K562 (cell line): ENCODE results near the gene KLC1. TPM values are rescaled to one million over a fixed set of nuclear protein-coding genes. Genes with fewer than 3 reads are reported as not detected.

Experiments
- ATAC-seq: fragments of 200-7000 bp; cut with Tn5 transposase; 3 replicates; pipeline ENCODE4 v1.9.1; 2020; ENCODE audit warnings: moderate library complexity
- BruUV-seq: library from RNA; stranded (reverse); fragments of 400-500 nt; replicated peaks from 2 replicates; lab custom pipeline; 2021; lab: Mats Ljungman, UMichigan
- CTCF ChIA-PET: fragments of 300-600 bp; formaldehyde crosslinking; extraction: SDS; loops from one replicate; lab custom pipeline; 2021; ENCODE audit warnings: low intra/inter-chr PET ratio; lab: Yijun Ruan, JAX
- POLR2A ChIA-PET: fragments of 300-600, 350-650 bp; sonication (Branson Sonifier 250); formaldehyde crosslinking; extraction: SDS; loops from one replicate; lab custom pipeline; 2021; ENCODE audit warnings: antibody characterized with exemption, inconsistent platforms; lab: Yijun Ruan, JAX
- DNase-seq, 4 experiments: peaks; one replicate each; pipeline versions ENCODE4 v3.0.0 to v3.0.0-alpha.2; 2011 to 2018; ENCODE audit warnings: low spot score in 3 of 4, mixed read lengths in 3 of 4; ENCODE audit errors: extremely low read depth in 1 of 4
- FAIRE-seq: peaks from 2 replicates; lab custom pipeline; 2011; peaks lifted over from hg19 to GRCh38; lab: Jason Lieb, UNC
- H2AFZ ChIP-seq: 2 replicates; pipeline ENCODE4 v1.6.0; 2011; ENCODE audit warnings: low read depth, low read length, control low read depth, inconsistent platforms
- H3K27ac ChIP-seq: fragments of 200-600 bp; 3 replicates; pipeline ENCODE4 v1.8.0; 2011; ENCODE audit warnings: low read depth, mild to moderate bottlenecking, control low read depth, inconsistent platforms, low read length, moderate library complexity, mixed read lengths; ENCODE audit errors: extremely low read depth
- H3K27me3 ChIP-seq, 2 experiments: fragments of 300-600 bp in 1 of 2; 2 replicates in 1 of 2; 3 replicates in 1 of 2; pipeline versions ENCODE4 v1.6.0 to v1.8.0; 2011; ENCODE audit warnings: inconsistent platforms in 2 of 2, low read length in 2 of 2, mild to moderate bottlenecking in 1 of 2, mixed read lengths in 1 of 2, moderate library complexity in 1 of 2; ENCODE audit not compliant: control insufficient read depth in 2 of 2, insufficient read depth in 2 of 2
- H3K36me3 ChIP-seq: fragments of 300-600 bp; 3 replicates; pipeline ENCODE4 v1.8.0; 2011; ENCODE audit warnings: mild to moderate bottlenecking, low read length, inconsistent platforms; ENCODE audit not compliant: control insufficient read depth, insufficient read depth
- H3K4me1 ChIP-seq, 2 experiments: fragments of 200-600 bp in 1 of 2; replicated peaks in 1 of 2; 2 replicates in 1 of 2; 3 replicates in 1 of 2; pipeline versions ENCODE4 v1.5.1 to v1.8.0; 2011; ENCODE audit warnings: inconsistent platforms in 2 of 2, low read length in 2 of 2, mild to moderate bottlenecking in 1 of 2, mixed read lengths in 1 of 2, moderate library complexity in 1 of 2; ENCODE audit not compliant: control insufficient read depth in 2 of 2, insufficient read depth in 2 of 2
- H3K4me2 ChIP-seq: 2 replicates; pipeline ENCODE4 v1.6.1; 2011; ENCODE audit warnings: low read length, control low read depth, inconsistent platforms, mixed read lengths; ENCODE audit not compliant: insufficient read depth
- H3K4me3 ChIP-seq: fragments of 200-600 bp; sonication (generic), shearing (Covaris generic); 2 replicates; pipeline ENCODE4 v1.5.1; 2016; ENCODE audit warnings: control low read depth, inconsistent platforms
- H3K79me2 ChIP-seq: fragments of 200-600 bp; 3 replicates; pipeline ENCODE4 v1.8.0; 2011; ENCODE audit warnings: low read length, inconsistent platforms; ENCODE audit not compliant: control insufficient read depth, insufficient read depth
- H3K9ac ChIP-seq, 2 experiments: 2 replicates each; pipeline versions ENCODE4 v1.6.0 to v1.6.1; 2011; ENCODE audit warnings: low read depth in 2 of 2, low read length in 2 of 2, control low read depth in 1 of 2, inconsistent platforms in 1 of 2, mild to moderate bottlenecking in 1 of 2, mixed read lengths in 1 of 2; ENCODE audit not compliant: insufficient read depth in 1 of 2
- H3K9me1 ChIP-seq: one replicate; pipeline ENCODE4 v1.6.0; 2011; ENCODE audit warnings: inconsistent platforms, mild to moderate bottlenecking, low read length, moderate library complexity; ENCODE audit not compliant: control insufficient read depth, insufficient read depth
- H3K9me3 ChIP-seq: replicated peaks from 2 replicates; pipeline ENCODE4 v1.5.1; 2011; ENCODE audit warnings: low read depth, low read length, inconsistent platforms; ENCODE audit not compliant: control insufficient read depth, insufficient read depth
- H4K20me1 ChIP-seq: replicated peaks from 2 replicates; pipeline ENCODE4 v1.6.1; 2011; ENCODE audit warnings: low read length, inconsistent platforms, mixed read lengths; ENCODE audit not compliant: control insufficient read depth, insufficient read depth
- CCNT2 ChIP-seq: IDR thresholded peaks from 2 replicates; pipeline ENCODE4 v1.6.1; 2011; ENCODE audit warnings: borderline replicate concordance, low read depth, mild to moderate bottlenecking, moderate library complexity, mixed read lengths, low read length; ENCODE audit not compliant: insufficient read length; ENCODE audit errors: extremely low read depth
- RAD21 ChIP-seq, 2 experiments: fragments of 250-450 bp in 1 of 2; fragments of 450-650 bp in 1 of 2; sonication (Bioruptor Pico) in 1 of 2; formaldehyde crosslinking in 1 of 2; IDR thresholded peaks in 1 of 2; conservative IDR thresholded peaks in 1 of 2; 2 replicates each; pipeline versions ENCODE4 v1.4.0 to v1.8.0; 2020 to 2022; ENCODE audit warnings: mild to moderate bottlenecking in 2 of 2, moderate library complexity in 1 of 2
- WHSC1 ChIP-seq: IDR thresholded peaks from one replicate; pipeline ENCODE4 v1.6.1; 2012; ENCODE audit warnings: low read length, control low read depth, inconsistent platforms
- ZBTB2 ChIP-seq: fragments of 450-650 bp; IDR thresholded peaks from 2 replicates; pipeline ENCODE4 v1.6.1; 2016; ENCODE audit warnings: antibody characterized with exemption
- ZNF764 ChIP-seq: fragments of 250-450 bp; sonication (Bioruptor Pico); IDR thresholded peaks from 2 replicates; pipeline ENCODE4 v1.4.0; 2020; ENCODE audit warnings: low read depth, mild to moderate bottlenecking, moderate library complexity
- WGBS: fragments of 100-300 bp; shearing (Covaris generic); methylation state at CpG from one replicate; pipeline ENCODE4 v1.1.6; 2016; ENCODE audit warnings: low coverage, mixed read lengths; ENCODE audit not compliant: insufficient coverage; ENCODE audit errors: missing lambda C conversion rate; 5-methylcytosine and 5-hydroxymethylcytosine counted together
- in situ Hi-C: fragments of 300-500 bp; cut with MboI; formaldehyde crosslinking; loops from 4 replicates; pipeline ENCODE4 v1.15.0; 2018; ENCODE audit warnings: inconsistent platforms, mixed read lengths
- intact Hi-C: fragments of 100-400 bp; cut with micrococcal nuclease; formaldehyde crosslinking; loops from 2 replicates; pipeline ENCODE4 v1.14.2; 2022
- polyA plus RNA-seq, 8 experiments: library from polyadenylated mRNA; depleted of rRNA in 4 of 8; stranded (reverse) in 5 of 8; unstranded in 3 of 8; fragments of >200 nt; fragmentation: Nextera tagmentation in 2 of 8; fragmentation: Illumina TruSeq in 1 of 8; extraction: Ambion mirVana in 2 of 8; extraction: Trizol in 1 of 8; gene quantifications; 2 replicates each; pipeline versions ENCODE4 v1.2.1 to v1.2.3, GENCODE V29; 2011 to 2014; ENCODE audit warnings: inconsistent platforms in 1 of 8, missing spikeins in 1 of 8
- total RNA-seq, 7 experiments: library from RNA; depleted of rRNA in 6 of 7; stranded (reverse); fragments of >200 nt in 6 of 7; fragmentation: Illumina TruSeq in 2 of 7; extraction: Trizol in 2 of 7; gene quantifications; 2 replicates each; pipeline versions ENCODE4 v1.2.1 to v1.2.3, GENCODE V29; 2011 to 2021; ENCODE audit warnings: low replicate concordance in 1 of 7
- TF ChIP-seq, protein P1 (sequence below): fragments of 150-350 bp; IDR thresholded peaks from 2 replicates; pipeline ENCODE4 v1.6.1; 2014; ENCODE audit warnings: low read depth, mild to moderate bottlenecking, low read length, borderline replicate concordance
- TF ChIP-seq, protein P2 (sequence below): sonication (generic); formaldehyde crosslinking; IDR thresholded peaks from 2 replicates; pipeline ENCODE4 v1.8.1; 2022; ENCODE audit warnings: missing genetic modification reagents
- TF ChIP-seq, protein P3 (sequence below), 2 experiments: fragments of 250-450 bp in 1 of 2; fragments of 450-650 bp in 1 of 2; sonication (Bioruptor Pico) in 1 of 2; IDR thresholded peaks; 2 replicates each; pipeline versions ENCODE4 v1.6.1 to v1.8.0; 2016 to 2021; ENCODE audit warnings: mild to moderate bottlenecking in 2 of 2, moderate library complexity in 2 of 2, missing compliant biosample characterization in 1 of 2, missing genetic modification characterization in 1 of 2
- TF ChIP-seq, protein P4 (sequence below): fragments of 450-650 bp; conservative IDR thresholded peaks from 2 replicates; pipeline ENCODE4 v1.6.1; 2016; ENCODE audit warnings: missing genetic modification characterization, low read depth, mild to moderate bottlenecking, control low read depth, missing compliant biosample characterization

KLC1 gene
- total and polyA plus RNA-seq, 9 of the 15 experiments (the other 6 are each of a cell fraction or from before 2014, with no cell fraction given) = 4.9 to 134 (median 54.8) TPM

DNA sequence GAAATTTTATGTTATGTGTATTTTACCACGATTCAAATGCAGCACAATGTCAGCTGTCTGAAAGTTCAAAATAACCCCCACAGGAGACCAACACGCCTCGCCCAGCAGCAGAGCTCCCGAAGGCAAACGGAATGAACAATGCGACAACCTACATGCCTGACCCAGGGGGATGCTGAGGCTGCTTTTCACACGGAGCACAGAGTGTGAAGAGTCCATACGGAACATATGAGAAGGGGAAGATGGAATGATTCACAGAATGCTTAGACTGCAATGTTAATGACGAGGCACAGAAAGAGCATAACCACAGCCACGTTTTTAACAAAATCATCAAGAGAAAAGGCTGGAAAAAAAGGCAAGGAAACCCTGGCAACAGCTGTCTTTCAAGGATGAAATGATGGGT lies 109.2 kb downstream of the KLC1 start:
- ATAC-seq (no peak), DNase-seq (no peak), FAIRE-seq (no peak)
- POLR2A ChIA-PET = interaction anchor here (0.6 to 1.6 kb wide), 2 partner anchors 15 kb away, joined by 3 read pairs; no protein-coding TSS in a partner anchor
- CTCF ChIA-PET = no interaction called here
- WGBS = 35% methylated on average over 10 of the region's 10 CpGs
- Histone ChIP-seq H3K4me1 (peaks cover 0 to 10% of the 10 kb centered on the region in 2 experiments; a peak in 3 of 5 replicates), H3K36me3 (peaks cover 8% of the 10 kb centered on the region; the same call in 1 of the 3 replicates), H3K27ac (no peak overlapping the region), H3K79me2 (no peaks in the 10 kb centered on the region), H3K27me3 (peaks cover 0 to 14% of the 10 kb centered on the region in 2 experiments; a peak in 2 of 5 replicates), H3K4me2 (no peak overlapping the region), H3K4me3 (no peak overlapping the region), H2AFZ (no peak overlapping the region), H3K9me1 (no peaks in the 10 kb centered on the region), H3K9me3 (no peaks in the 10 kb centered on the region), H3K9ac (no peak overlapping the region), H4K20me1 (no peaks in the 10 kb centered on the region)
- BruUV-seq = no TSS peak
- intact Hi-C loops = no loop called here
- in situ Hi-C loops = no loop called here
- TF ChIP-seq, protein P1, sequence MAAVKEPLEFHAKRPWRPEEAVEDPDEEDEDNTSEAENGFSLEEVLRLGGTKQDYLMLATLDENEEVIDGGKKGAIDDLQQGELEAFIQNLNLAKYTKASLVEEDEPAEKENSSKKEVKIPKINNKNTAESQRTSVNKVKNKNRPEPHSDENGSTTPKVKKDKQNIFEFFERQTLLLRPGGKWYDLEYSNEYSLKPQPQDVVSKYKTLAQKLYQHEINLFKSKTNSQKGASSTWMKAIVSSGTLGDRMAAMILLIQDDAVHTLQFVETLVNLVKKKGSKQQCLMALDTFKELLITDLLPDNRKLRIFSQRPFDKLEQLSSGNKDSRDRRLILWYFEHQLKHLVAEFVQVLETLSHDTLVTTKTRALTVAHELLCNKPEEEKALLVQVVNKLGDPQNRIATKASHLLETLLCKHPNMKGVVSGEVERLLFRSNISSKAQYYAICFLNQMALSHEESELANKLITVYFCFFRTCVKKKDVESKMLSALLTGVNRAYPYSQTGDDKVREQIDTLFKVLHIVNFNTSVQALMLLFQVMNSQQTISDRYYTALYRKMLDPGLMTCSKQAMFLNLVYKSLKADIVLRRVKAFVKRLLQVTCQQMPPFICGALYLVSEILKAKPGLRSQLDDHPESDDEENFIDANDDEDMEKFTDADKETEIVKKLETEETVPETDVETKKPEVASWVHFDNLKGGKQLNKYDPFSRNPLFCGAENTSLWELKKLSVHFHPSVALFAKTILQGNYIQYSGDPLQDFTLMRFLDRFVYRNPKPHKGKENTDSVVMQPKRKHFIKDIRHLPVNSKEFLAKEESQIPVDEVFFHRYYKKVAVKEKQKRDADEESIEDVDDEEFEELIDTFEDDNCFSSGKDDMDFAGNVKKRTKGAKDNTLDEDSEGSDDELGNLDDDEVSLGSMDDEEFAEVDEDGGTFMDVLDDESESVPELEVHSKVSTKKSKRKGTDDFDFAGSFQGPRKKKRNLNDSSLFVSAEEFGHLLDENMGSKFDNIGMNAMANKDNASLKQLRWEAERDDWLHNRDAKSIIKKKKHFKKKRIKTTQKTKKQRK = no peak
- TF ChIP-seq ZNF764 (CRISPR knock-in tag) (no peak), RAD21 (CRISPR knock-in tag; conservative IDR thresholded peaks at IDR 0.05 in 1 of 2, IDR thresholded peaks at IDR 0.05 in 1 of 2) (no peak), CCNT2 (no peak), WHSC1 (no peak), ZBTB2 (no peak)
- TF ChIP-seq, protein P2, sequence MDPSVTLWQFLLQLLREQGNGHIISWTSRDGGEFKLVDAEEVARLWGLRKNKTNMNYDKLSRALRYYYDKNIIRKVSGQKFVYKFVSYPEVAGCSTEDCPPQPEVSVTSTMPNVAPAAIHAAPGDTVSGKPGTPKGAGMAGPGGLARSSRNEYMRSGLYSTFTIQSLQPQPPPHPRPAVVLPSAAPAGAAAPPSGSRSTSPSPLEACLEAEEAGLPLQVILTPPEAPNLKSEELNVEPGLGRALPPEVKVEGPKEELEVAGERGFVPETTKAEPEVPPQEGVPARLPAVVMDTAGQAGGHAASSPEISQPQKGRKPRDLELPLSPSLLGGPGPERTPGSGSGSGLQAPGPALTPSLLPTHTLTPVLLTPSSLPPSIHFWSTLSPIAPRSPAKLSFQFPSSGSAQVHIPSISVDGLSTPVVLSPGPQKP (CRISPR knock-in tag) = no peak
- TF ChIP-seq, protein P3, sequence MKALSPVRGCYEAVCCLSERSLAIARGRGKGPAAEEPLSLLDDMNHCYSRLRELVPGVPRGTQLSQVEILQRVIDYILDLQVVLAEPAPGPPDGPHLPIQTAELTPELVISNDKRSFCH (CRISPR knock-in tag; IDR thresholded peaks at IDR 0.05) = no peak
- TF ChIP-seq, protein P3 (tag; IDR thresholded peaks at IDR 0.05) = no peak
- TF ChIP-seq, protein P4, sequence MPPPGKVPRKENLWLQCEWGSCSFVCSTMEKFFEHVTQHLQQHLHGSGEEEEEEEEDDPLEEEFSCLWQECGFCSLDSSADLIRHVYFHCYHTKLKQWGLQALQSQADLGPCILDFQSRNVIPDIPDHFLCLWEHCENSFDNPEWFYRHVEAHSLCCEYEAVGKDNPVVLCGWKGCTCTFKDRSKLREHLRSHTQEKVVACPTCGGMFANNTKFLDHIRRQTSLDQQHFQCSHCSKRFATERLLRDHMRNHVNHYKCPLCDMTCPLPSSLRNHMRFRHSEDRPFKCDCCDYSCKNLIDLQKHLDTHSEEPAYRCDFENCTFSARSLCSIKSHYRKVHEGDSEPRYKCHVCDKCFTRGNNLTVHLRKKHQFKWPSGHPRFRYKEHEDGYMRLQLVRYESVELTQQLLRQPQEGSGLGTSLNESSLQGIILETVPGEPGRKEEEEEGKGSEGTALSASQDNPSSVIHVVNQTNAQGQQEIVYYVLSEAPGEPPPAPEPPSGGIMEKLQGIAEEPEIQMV (tag) = no peak
